ENCODE results near the gene DFFA.

The DFFA gene

DNA sequence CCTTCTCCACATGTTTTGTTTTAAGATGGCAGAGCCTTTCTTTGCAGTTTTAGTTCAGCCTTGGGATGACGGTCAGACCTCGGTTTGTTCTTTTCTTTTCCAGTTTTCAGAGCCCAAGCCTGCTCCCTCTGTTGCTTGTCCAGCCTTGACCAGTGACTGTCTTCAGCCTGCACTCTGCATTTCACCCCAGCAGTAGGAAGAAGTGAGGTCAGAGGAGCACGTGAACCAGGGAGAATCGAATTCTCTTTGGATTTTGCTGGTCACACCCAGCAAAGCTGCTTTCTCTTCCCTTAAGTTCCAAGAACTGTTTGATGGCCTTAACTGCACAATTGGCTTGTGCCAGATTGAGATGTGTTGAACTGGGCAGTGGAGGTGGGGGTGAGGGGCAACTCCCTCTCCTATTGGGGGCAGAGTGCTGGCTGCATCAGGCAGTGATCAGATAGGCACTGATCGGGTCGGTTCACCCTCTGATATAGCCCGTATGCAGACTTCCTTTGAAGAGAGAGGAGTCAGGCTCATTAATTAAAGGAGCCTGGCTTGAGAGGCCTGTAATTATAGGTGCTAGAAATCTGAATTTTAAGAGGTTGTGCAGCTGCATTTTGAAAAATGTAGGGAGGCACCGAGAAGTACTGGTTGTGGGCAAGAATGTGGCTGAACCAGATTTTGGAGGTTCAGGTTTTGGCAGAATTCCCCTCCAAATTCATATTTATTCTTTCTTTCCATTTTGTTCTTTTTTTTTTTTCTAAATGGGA is 44.8 kb upstream of the DFFA start:
- no peak overlapping the region for H3K4me3 ChIP-seq (ENCODE audit: low read depth, low read length)
- no peak for TF ChIP-seq CTCF (IDR thresholded peaks at IDR 0.05; ENCODE audit: low read depth, low read length)

DNA sequence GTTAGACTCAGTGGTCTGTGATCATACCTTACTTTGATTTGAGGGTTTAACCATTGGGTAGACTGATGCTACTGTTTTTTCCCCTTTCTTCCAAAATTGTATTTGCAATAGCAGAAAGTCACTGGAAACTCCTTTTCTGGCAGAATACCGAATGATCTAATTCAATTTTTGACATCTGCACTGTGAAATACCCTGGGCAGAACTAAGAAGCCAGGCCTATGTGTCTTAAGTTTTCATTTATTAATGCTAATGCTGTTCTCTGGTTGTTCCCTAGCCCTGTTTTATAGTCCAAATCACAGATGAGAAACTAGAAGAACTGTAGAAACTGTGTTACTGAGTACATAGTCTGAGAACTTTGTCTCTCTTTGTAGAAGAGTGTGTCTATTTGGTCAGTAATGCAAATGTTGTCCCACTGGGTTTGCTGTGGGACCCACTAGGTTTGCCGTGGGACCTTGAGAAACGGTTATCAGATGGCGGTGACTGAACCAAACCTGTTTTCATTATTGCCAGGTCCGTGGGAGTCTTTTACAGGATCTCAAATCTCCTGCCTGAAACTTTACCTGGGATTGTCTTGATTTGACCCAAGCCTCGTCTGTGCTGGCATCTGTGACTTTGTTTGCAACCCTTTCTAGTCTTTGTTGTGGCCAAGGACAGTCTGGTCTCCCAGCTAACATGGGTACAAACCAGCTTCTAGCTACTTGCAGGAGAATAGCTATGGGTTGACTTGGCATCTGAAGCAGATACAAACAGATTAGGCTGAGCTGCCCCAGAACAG is 43.8 kb upstream of the DFFA start:
- no peak overlapping the region for H3K4me3 ChIP-seq (ENCODE audit: low read depth, low read length)
- no peak for TF ChIP-seq CTCF (IDR thresholded peaks at IDR 0.05; ENCODE audit: low read depth, low read length)

DNA sequence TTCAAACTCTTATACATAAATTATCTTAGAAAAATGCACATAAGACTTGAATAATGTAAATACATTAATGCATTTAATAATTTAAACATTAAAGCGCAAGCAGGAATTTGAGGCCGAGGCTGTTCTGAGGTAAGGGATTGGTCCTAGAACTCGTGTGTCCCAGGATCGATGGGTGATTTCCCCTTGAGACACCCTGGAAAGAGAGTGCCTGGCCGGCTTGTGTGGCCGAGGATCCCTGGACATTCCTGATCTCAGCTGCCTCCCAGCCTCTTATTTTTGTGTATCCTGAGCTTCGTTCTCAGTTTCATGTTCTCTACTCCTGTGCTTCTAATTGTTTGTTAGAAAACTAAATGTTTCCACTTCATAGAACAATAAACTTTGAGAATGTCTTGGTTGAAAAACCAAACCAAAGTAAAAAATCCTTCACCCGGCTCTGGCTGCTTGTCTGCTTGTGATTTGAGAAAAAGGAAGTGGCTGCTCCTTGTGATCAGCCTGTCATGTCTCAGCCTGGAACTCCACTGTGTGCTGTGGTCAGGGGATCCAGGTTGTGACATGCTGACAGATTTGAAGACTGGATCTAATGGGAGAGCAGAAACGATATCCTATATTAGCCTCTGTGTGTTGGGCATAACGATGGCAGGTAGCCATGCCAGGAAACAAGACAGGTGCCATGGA is 43.1 kb upstream of the DFFA start:
- no peak overlapping the region for H3K4me3 ChIP-seq (ENCODE audit: low read depth, low read length)
- TF ChIP-seq CTCF (IDR thresholded peaks at IDR 0.05; ENCODE audit: low read depth, low read length): no peak

GRCh38 chr1:10514490-10515235 is 42.3 kb upstream of the DFFA start:
- no peak overlapping the region for H3K4me3 ChIP-seq (ENCODE audit: low read depth, low read length)
- TF ChIP-seq CTCF (IDR thresholded peaks at IDR 0.05; ENCODE audit: low read depth, low read length): peak; percentile 56

- TF ChIP-seq CTCF (IDR thresholded peaks at IDR 0.05; ENCODE audit: low read depth, low read length): no peak
- no peak overlapping the region for H3K4me3 ChIP-seq (ENCODE audit: low read depth, low read length)
Measured at GRCh38 chr1:10513199-10513598, 40.9 kb upstream of the DFFA start.

DNA sequence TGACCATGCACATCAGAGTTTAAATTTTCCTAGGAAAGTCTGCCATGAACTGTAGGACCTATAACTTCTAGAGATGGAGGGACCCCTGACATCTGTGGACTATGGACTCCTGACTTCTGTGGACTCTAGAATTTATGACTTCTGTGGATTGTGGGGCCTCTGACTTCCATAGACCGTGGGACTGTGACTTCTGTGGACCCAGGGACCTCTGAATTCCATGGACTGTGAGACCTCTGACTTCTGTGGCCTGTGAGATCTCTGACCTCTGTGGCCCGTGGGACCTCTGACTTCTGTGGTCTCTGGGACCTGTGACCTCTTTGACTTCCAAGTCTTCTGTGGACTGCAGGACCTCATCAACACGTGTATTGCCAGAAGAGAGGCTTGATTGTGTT is 39.2 kb upstream of the DFFA start:
- H3K4me3 ChIP-seq (ENCODE audit: low read depth, low read length): peak overlapping the region; percentile 21

More for the DNA sequence above, 39.2 kb upstream of the DFFA start:
- no peak for TF ChIP-seq CTCF (IDR thresholded peaks at IDR 0.05; ENCODE audit: low read depth, low read length)

All from WI38 (cell line).